Hepatocyte (in vitro differentiated cells): Measurements from ENCODE around the gene OBP2B. TPM values are rescaled to one million over a fixed set of nuclear protein-coding genes. Genes with fewer than 3 reads are reported as not detected.

Experiments
- DNase-seq: peaks from one replicate; pipeline ENCODE4 v3.0.0-alpha.2; 2016; ENCODE audit warnings: low spot score
- H2AFZ ChIP-seq: fragments of 200-600 bp; sonication (generic); 2 replicates; pipeline ENCODE4 v1.6.0; 2016; ENCODE audit warnings: antibody characterized with exemption, mild to moderate bottlenecking
- H3K27ac ChIP-seq: fragments of 200-600 bp; sonication (generic); 2 replicates; pipeline ENCODE4 v1.5.1; 2016; ENCODE audit warnings: mild to moderate bottlenecking
- H3K27me3 ChIP-seq: fragments of 200-600 bp; sonication (generic); 2 replicates; pipeline ENCODE4 v1.6.1; 2016
- H3K36me3 ChIP-seq: fragments of 200-600 bp; sonication (generic); replicated peaks from 2 replicates; pipeline ENCODE4 v1.5.1; 2016; ENCODE audit warnings: low read depth; ENCODE audit not compliant: insufficient read depth
- H3K4me1 ChIP-seq: fragments of 200-600 bp; sonication (generic); 2 replicates; pipeline ENCODE4 v1.5.1; 2016; ENCODE audit warnings: mild to moderate bottlenecking, moderate library complexity; ENCODE audit not compliant: insufficient read depth
- H3K4me2 ChIP-seq: fragments of 200-600 bp; sonication (generic); 2 replicates; pipeline ENCODE4 v1.6.0; 2016
- H3K4me3 ChIP-seq: fragments of 200-600 bp; sonication (generic); 2 replicates; pipeline ENCODE4 v1.5.1; 2016; ENCODE audit warnings: mild to moderate bottlenecking
- H3K79me2 ChIP-seq: fragments of 200-600 bp; sonication (generic); 2 replicates; pipeline ENCODE4 v1.6.0; 2017; ENCODE audit warnings: mild to moderate bottlenecking
- H3K9me2 ChIP-seq: fragments of 200-600 bp; sonication (generic); replicated peaks from 2 replicates; pipeline ENCODE4 v1.6.0; 2017; ENCODE audit warnings: mild to moderate bottlenecking; ENCODE audit not compliant: insufficient read depth
- H3K9me3 ChIP-seq: fragments of 200-600 bp; sonication (generic); 2 replicates; pipeline ENCODE4 v1.5.1; 2016; ENCODE audit warnings: low read depth, mild to moderate bottlenecking
- H4K20me1 ChIP-seq: fragments of 200-600 bp; sonication (generic); 2 replicates; pipeline ENCODE4 v1.6.0; 2016; ENCODE audit warnings: mild to moderate bottlenecking; ENCODE audit not compliant: insufficient read depth, poor library complexity, severe bottlenecking
- EZH2 ChIP-seq: fragments of 200-600 bp; sonication (generic); IDR thresholded peaks from 2 replicates; pipeline ENCODE4 v1.6.1; 2016; ENCODE audit warnings: antibody characterized with exemption, mild to moderate bottlenecking, borderline replicate concordance
- EZH2phosphoT487 ChIP-seq: fragments of 200-600 bp; sonication (generic); IDR thresholded peaks from one replicate; pipeline ENCODE4 v1.6.1; 2018; ENCODE audit warnings: antibody characterized with exemption, mild to moderate bottlenecking, low read depth, moderate library complexity; ENCODE audit not compliant: unreplicated experiment, severe bottlenecking
- WGBS: methylation state at CpG from one replicate; pipeline ENCODE4 v1.1.6; 2016; ENCODE audit warnings: low lambda C conversion rate; ENCODE audit errors: missing lambda C conversion rate; 5-methylcytosine and 5-hydroxymethylcytosine counted together
- polyA plus RNA-seq: library from polyadenylated mRNA; unstranded; fragments of >200 nt; fragmentation: Nextera tagmentation; extraction: Ambion mirVana; gene quantifications from 2 replicates; pipeline ENCODE4 v1.2.1, GENCODE V29; 2016
- total RNA-seq: library from RNA; depleted of rRNA; stranded (reverse); fragments of >200 nt; gene quantifications from 2 replicates; pipeline ENCODE4 v1.2.3, GENCODE V29; 2014
- TF ChIP-seq, protein P1 (sequence below): fragments of 200-600 bp; sonication (generic); IDR thresholded peaks from 2 replicates; pipeline ENCODE4 v1.5.1; 2016; ENCODE audit warnings: antibody characterized with exemption, mild to moderate bottlenecking; ENCODE audit not compliant: poor library complexity

OBP2B gene
- total and polyA plus RNA-seq, 2 experiments from 2014 or later, result not detected

DNA sequence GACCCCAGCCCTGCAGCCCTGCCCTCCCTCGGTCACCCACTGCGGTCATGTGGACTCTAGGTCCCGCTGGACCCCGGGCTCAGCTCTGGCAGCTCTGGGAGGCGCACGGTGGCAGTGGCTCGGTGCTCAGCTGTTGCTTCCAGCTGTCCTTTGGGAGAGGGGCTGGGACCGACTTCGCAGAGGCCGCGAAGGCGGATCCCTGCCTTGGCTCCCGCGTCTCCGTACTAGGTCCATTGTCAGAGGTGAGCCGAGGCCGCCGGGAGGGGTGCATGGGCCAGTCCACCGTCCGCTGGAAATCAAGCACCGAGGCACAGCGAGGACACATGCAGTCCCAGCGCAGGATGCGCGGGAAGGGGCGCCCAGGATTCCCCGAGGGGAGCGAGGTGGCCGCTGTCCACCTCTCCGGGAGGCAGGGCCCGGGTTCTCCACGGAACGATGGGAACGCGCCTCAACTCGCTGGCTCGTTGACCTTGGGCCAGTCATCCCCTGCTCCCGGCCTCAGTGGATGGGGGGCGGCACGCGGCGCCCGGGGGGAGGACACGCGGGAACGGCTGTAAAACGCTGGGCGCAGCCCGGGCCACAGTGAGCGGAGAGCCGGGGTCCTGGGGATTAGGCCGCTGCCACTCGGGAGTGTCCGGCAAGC is 46.1 kb downstream of the OBP2B start:
- Histone ChIP-seq H4K20me1 (no peaks in the 10 kb centered on the region), H3K9me2 (no peaks in the 10 kb centered on the region), H3K27me3 (no peaks in the 10 kb centered on the region), H3K4me3 (peak overlapping the region; percentile 88), H3K36me3 (no peaks in the 10 kb centered on the region), H3K9me3 (no peaks in the 10 kb centered on the region), H2AFZ (peak overlapping the region; percentile 99), H3K4me2 (peak overlapping the region; percentile 98), H3K27ac (no peak overlapping the region), H3K4me1 (peaks cover 20% of the 10 kb centered on the region), H3K79me2 (no peaks in the 10 kb centered on the region)
- TF ChIP-seq, protein P1, sequence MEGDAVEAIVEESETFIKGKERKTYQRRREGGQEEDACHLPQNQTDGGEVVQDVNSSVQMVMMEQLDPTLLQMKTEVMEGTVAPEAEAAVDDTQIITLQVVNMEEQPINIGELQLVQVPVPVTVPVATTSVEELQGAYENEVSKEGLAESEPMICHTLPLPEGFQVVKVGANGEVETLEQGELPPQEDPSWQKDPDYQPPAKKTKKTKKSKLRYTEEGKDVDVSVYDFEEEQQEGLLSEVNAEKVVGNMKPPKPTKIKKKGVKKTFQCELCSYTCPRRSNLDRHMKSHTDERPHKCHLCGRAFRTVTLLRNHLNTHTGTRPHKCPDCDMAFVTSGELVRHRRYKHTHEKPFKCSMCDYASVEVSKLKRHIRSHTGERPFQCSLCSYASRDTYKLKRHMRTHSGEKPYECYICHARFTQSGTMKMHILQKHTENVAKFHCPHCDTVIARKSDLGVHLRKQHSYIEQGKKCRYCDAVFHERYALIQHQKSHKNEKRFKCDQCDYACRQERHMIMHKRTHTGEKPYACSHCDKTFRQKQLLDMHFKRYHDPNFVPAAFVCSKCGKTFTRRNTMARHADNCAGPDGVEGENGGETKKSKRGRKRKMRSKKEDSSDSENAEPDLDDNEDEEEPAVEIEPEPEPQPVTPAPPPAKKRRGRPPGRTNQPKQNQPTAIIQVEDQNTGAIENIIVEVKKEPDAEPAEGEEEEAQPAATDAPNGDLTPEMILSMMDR, result no peak
- TF ChIP-seq EZH2 (no peak), EZH2phosphoT487 (no peak)
- 69% methylated on average over 35 of the region's 54 CpGs for WGBS
- DNase-seq, result no peak

DNA sequence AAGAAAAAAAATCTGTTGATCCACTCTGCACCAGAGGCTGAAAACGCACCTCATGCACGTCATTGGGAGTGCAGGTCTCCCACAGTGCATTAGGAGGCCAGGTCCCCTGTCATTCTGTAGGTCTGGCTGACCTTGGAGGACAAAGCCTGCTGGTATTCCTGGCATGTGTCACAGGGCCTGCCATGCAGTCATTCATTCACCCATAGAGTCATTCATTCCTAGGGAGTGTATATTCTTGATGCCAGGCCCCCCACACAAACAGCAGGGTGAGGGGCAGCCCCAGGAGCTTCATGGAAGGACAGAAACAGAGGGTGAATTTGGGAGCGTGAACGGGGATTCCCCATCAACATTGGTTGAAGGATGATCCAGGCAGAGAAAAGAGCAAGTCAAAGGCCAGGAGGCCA is 47.5 kb downstream of the OBP2B start:
- DNase-seq, result no peak
- Histone ChIP-seq H4K20me1 (no peaks in the 10 kb centered on the region), H3K79me2 (no peaks in the 10 kb centered on the region), H3K4me3 (no peak overlapping the region), H3K36me3 (no peaks in the 10 kb centered on the region), H2AFZ (no peak overlapping the region), H3K27ac (no peak overlapping the region), H3K9me2 (no peaks in the 10 kb centered on the region), H3K27me3 (no peaks in the 10 kb centered on the region), H3K4me2 (no peak overlapping the region), H3K4me1 (peaks cover 20% of the 10 kb centered on the region), H3K9me3 (no peaks in the 10 kb centered on the region)
- WGBS, result 85% methylated on average over 4 of the region's 4 CpGs
- TF ChIP-seq EZH2phosphoT487 (no peak), EZH2 (no peak)
- TF ChIP-seq, protein P1, result no peak

DNA sequence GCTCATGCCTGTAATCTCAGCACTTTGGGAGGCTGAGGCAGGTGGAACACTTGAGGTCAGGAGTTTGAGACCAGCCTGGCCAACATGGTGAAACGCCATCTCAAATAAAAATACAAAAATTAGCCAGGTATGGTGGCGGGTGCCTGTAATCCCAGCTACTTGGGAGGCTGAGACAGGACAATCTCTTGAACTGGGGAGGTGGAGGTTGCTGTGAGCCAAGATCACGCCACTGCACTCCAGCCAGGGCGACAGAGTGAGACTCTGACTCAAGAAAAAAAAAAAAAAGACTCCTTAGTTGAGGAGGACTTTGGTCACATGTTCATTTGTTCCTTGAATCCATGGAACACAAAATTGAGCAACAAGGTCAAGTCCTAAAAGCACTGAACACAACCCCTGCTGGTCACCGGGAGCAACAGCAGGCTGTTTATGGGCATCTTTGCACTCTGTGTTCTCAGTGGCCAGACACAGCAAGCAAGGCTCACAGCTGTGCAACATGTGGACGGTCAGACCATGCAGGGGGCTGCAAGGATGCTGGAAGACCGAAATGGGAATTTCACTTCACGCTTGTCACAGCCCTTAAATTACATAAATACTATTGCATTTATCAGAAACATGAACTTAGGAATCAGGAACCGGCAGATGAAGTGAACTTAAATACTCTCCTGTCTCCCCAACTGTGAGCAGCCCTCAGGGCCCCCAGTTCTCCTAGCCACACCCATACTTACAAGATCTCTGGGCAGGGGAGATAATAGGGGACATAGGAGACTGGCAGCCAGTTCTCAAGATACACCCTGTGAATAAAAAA is 48.1 kb downstream of the OBP2B start:
- Histone ChIP-seq H3K79me2 (no peaks in the 10 kb centered on the region), H3K27ac (peak overlapping the region; percentile 74), H2AFZ (no peak overlapping the region), H3K9me3 (no peaks in the 10 kb centered on the region), H3K4me2 (no peak overlapping the region), H4K20me1 (no peaks in the 10 kb centered on the region), H3K27me3 (no peaks in the 10 kb centered on the region), H3K9me2 (no peaks in the 10 kb centered on the region), H3K36me3 (no peaks in the 10 kb centered on the region), H3K4me1 (peaks cover 20% of the 10 kb centered on the region), H3K4me3 (no peak overlapping the region)
- 69% methylated on average over 9 of the region's 9 CpGs for WGBS
- DNase-seq, result peak; percentile 84
- no peak for TF ChIP-seq EZH2phosphoT487
- TF ChIP-seq, protein P1, result peak; percentile 57
